Keratinocyte (primary cell): Measurements from ENCODE around the gene DAPK3. TPM values are rescaled to one million over a fixed set of nuclear protein-coding genes. Genes with fewer than 3 reads are reported as not detected.
A peak's percentile ranks its signal among the peaks of the same experiment; 100 is the strongest.

Experiments
- DNase-seq: peaks from one replicate; pipeline ENCODE4 v3.0.0-alpha.2; 2011; ENCODE audit warnings: low read depth, missing footprints, low spot score
- FAIRE-seq: peaks from 2 replicates; lab custom pipeline; 2011; peaks lifted over from hg19 to GRCh38; lab: Jason Lieb, UNC
- H2AFZ ChIP-seq: 2 replicates; pipeline ENCODE4 v1.6.0; 2012; ENCODE audit warnings: low read length, control low read depth, inconsistent platforms; ENCODE audit not compliant: control insufficient read depth
- H3K27ac ChIP-seq: 2 replicates; pipeline ENCODE4 v1.5.1; 2011; ENCODE audit warnings: low read length; ENCODE audit not compliant: control insufficient read depth, insufficient read depth
- H3K27me3 ChIP-seq: 3 replicates; pipeline ENCODE4 v1.6.0; 2011; ENCODE audit warnings: low read length; ENCODE audit not compliant: control insufficient read depth, insufficient read depth; ENCODE audit errors: extremely low read depth
- H3K36me3 ChIP-seq, 2 experiments: 2 replicates in 1 of 2; 3 replicates in 1 of 2; pipeline ENCODE4 v1.5.1; 2011; ENCODE audit warnings: low read length in 2 of 2, mild to moderate bottlenecking in 1 of 2; ENCODE audit not compliant: control insufficient read depth in 2 of 2, insufficient read depth in 2 of 2; ENCODE audit errors: extremely low read depth in 1 of 2
- H3K4me1 ChIP-seq: 3 replicates; pipeline ENCODE4 v1.5.1; 2011; ENCODE audit warnings: low read length; ENCODE audit not compliant: control insufficient read depth, insufficient read depth; ENCODE audit errors: extremely low read depth
- H3K4me2 ChIP-seq: 3 replicates; pipeline ENCODE4 v1.6.0; 2011; ENCODE audit warnings: low read depth, low read length; ENCODE audit not compliant: control insufficient read depth, insufficient read depth; ENCODE audit errors: extremely low read depth
- H3K4me3 ChIP-seq, 3 experiments: fragments of 200-600 bp in 1 of 3; sonication (generic) in 1 of 3; 2 replicates in 2 of 3; 3 replicates in 1 of 3; pipeline ENCODE4 v1.5.1; 2011 to 2016; ENCODE audit warnings: low read length in 3 of 3, mild to moderate bottlenecking in 3 of 3, control low read depth in 2 of 3, inconsistent platforms in 1 of 3, low read depth in 1 of 3, mixed read lengths in 1 of 3, mixed run types in 1 of 3, moderate library complexity in 1 of 3; ENCODE audit not compliant: control insufficient read depth in 2 of 3, insufficient read depth in 2 of 3; ENCODE audit errors: extremely low read depth in 1 of 3
- H3K79me2 ChIP-seq: 2 replicates; pipeline ENCODE4 v1.6.0; 2012; ENCODE audit warnings: low read length; ENCODE audit not compliant: control insufficient read depth, insufficient read depth
- H3K9ac ChIP-seq: 3 replicates; pipeline ENCODE4 v1.6.0; 2011; ENCODE audit warnings: low read length; ENCODE audit not compliant: control insufficient read depth, insufficient read depth; ENCODE audit errors: extremely low read depth
- H3K9me1 ChIP-seq: 3 replicates; pipeline ENCODE4 v1.6.0; 2011; ENCODE audit warnings: low read length; ENCODE audit not compliant: control insufficient read depth, insufficient read depth; ENCODE audit errors: extremely low read depth
- H3K9me3 ChIP-seq: 2 replicates; pipeline ENCODE4 v1.5.1; 2012; ENCODE audit warnings: low read depth, low read length; ENCODE audit not compliant: control insufficient read depth
- H4K20me1 ChIP-seq: 3 replicates; pipeline ENCODE4 v1.6.0; 2011; ENCODE audit warnings: low read length; ENCODE audit not compliant: control insufficient read depth, insufficient read depth; ENCODE audit errors: extremely low read depth
- CTCF ChIP-seq, 3 experiments: IDR thresholded peaks in 1 of 3; conservative IDR thresholded peaks in 1 of 3; optimal IDR thresholded peaks in 1 of 3; 2 replicates in 2 of 3; 3 replicates in 1 of 3; pipeline versions ENCODE3 to v1.5.1; 2011; ENCODE audit warnings: low read length in 3 of 3, mild to moderate bottlenecking in 3 of 3, moderate library complexity in 2 of 3, control low read depth in 1 of 3, inconsistent platforms in 1 of 3; ENCODE audit not compliant: insufficient read depth in 2 of 3; ENCODE audit errors: extremely low read depth in 1 of 3
- EZH2 ChIP-seq: IDR thresholded peaks from one replicate; pipeline ENCODE4 v1.6.1; 2012; ENCODE audit warnings: inconsistent platforms, mild to moderate bottlenecking, low read length, moderate library complexity
- dilution Hi-C: fragments of 300-500 bp; cut with MboI; formaldehyde crosslinking; loops from one replicate; pipeline ENCODE4 v1.7.0; 2020; ENCODE audit warnings: low sequenced_read_pairs; ENCODE audit not compliant: extremely low pct_ligation_motif_present
- polyA plus RNA-seq, 5 experiments: library from polyadenylated mRNA; depleted of rRNA in 3 of 5; stranded (reverse) in 3 of 5; stranded (forward) in 1 of 5; unstranded in 1 of 5; fragments of >200 nt; gene quantifications; 1 replicate in 1 of 5; 2 replicates in 3 of 5; 3 replicates in 1 of 5; pipeline versions ENCODE4 v1.2.1 to v1.2.3, GENCODE V29; 2011 to 2012; ENCODE audit warnings: missing spikeins in 2 of 5, low read depth in 1 of 5, low replicate concordance in 1 of 5

The DAPK3 gene
- polyA plus RNA-seq, 1 donor (not counting 4 experiments of a cell fraction or from before 2014, with no cell fraction given): 57.3 TPM

- no peak overlapping the region for H2AFZ ChIP-seq
- H3K4me3 ChIP-seq: peak overlapping the region; percentile 83 to 98 (median 95)
- H3K9me3 ChIP-seq: no peaks in the 10 kb centered on the region
- peaks cover 8% of the 10 kb centered on the region for H3K9me1 ChIP-seq
- FAIRE-seq: no peak
- peak overlapping the region; percentile 94 for H3K4me2 ChIP-seq
- peaks cover 64% of the 10 kb centered on the region for H4K20me1 ChIP-seq
- H3K36me3 ChIP-seq: peaks cover 49 to 57% of the 10 kb centered on the region in 2 experiments
- peak; percentile 48 for DNase-seq
- H3K79me2 ChIP-seq: peaks cover 62% of the 10 kb centered on the region
- no peaks in the 10 kb centered on the region for H3K27me3 ChIP-seq
- peak overlapping the region; percentile 99 for H3K9ac ChIP-seq
- peak overlapping the region; percentile 94 for H3K27ac ChIP-seq
- H3K4me1 ChIP-seq: peaks cover 41% of the 10 kb centered on the region
- dilution Hi-C loops: no loop called here
- TF ChIP-seq CTCF (optimal IDR thresholded peaks at IDR 0.05 in 1 of 3, IDR thresholded peaks at IDR 0.05 in 1 of 3, conservative IDR thresholded peaks at IDR 0.05 in 1 of 3; ENCODE audit: extremely low read depth in 1 of 3, insufficient read depth in 2 of 3, low read length in 3 of 3) (no peak), EZH2 (no peak)
Observed at GRCh38 chr19:3983936-3984583, 13.2 kb upstream of the DAPK3 start.

- peaks cover 66% of the 10 kb centered on the region for H3K79me2 ChIP-seq
- no peak overlapping the region for H2AFZ ChIP-seq
- FAIRE-seq: no peak
- peak overlapping the region; percentile 94 for H3K27ac ChIP-seq
- H3K36me3 ChIP-seq: peaks cover 52 to 59% of the 10 kb centered on the region in 2 experiments
- peak overlapping the region; percentile 99 for H3K9ac ChIP-seq
- H3K27me3 ChIP-seq: no peaks in the 10 kb centered on the region
- peak overlapping the region; percentile 83 to 98 (median 95) for H3K4me3 ChIP-seq
- dilution Hi-C loops: no loop called here
- H3K9me1 ChIP-seq: peaks cover 8% of the 10 kb centered on the region
- H3K4me2 ChIP-seq: peak overlapping the region; percentile 94
- TF ChIP-seq CTCF (optimal IDR thresholded peaks at IDR 0.05 in 1 of 3, IDR thresholded peaks at IDR 0.05 in 1 of 3, conservative IDR thresholded peaks at IDR 0.05 in 1 of 3; ENCODE audit: extremely low read depth in 1 of 3, insufficient read depth in 2 of 3, low read length in 3 of 3) (no peak), EZH2 (no peak)
- H3K9me3 ChIP-seq: no peaks in the 10 kb centered on the region
- no peak for DNase-seq
- peaks cover 69% of the 10 kb centered on the region for H4K20me1 ChIP-seq
- peaks cover 41% of the 10 kb centered on the region for H3K4me1 ChIP-seq
Observed at GRCh38 chr19:3983542-3983914, 12.6 kb upstream of the DAPK3 start.
